Testis (tissue), 2 donors: Measurements from ENCODE around the gene SHLD1.

ENCODE experiments used
- POLR2A ChIP-seq: fragments of 450-650 bp; IDR thresholded peaks from one replicate; pipeline ENCODE4 v1.6.1; 2017; ENCODE audit warnings: antibody characterized with exemption, mild to moderate bottlenecking, moderate library complexity
- TF ChIP-seq, protein P1 (sequence below), 3 experiments: fragments of 450-650 bp in 2 of 3; fragments of 200-600 bp in 1 of 3; sonication (generic) in 1 of 3; IDR thresholded peaks; one replicate each; pipeline ENCODE4 v1.5.1; 2016 to 2019; ENCODE audit warnings: antibody characterized with exemption in 3 of 3, mild to moderate bottlenecking in 2 of 3, moderate library complexity in 1 of 3

DNA sequence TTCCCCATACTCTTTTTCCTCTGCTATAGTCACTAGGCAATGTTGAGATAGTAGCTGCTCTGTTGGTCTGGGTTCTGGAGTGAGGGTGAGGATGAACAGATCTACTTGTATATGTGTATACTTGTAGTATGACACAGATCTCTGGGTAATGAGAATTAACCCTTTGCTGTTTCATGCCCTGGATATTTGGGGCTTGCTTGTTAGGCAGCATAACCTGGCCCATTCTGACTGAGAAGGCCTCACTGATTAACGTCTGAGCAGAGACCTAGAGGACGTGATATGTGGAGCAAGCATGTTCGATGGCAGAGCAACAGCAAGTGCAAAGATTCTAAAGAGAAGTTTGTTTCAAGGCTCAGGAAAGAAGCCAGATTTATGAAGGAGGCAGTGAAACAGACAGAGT lies 105.7 kb downstream of the SHLD1 start:
- TF ChIP-seq, protein P1, sequence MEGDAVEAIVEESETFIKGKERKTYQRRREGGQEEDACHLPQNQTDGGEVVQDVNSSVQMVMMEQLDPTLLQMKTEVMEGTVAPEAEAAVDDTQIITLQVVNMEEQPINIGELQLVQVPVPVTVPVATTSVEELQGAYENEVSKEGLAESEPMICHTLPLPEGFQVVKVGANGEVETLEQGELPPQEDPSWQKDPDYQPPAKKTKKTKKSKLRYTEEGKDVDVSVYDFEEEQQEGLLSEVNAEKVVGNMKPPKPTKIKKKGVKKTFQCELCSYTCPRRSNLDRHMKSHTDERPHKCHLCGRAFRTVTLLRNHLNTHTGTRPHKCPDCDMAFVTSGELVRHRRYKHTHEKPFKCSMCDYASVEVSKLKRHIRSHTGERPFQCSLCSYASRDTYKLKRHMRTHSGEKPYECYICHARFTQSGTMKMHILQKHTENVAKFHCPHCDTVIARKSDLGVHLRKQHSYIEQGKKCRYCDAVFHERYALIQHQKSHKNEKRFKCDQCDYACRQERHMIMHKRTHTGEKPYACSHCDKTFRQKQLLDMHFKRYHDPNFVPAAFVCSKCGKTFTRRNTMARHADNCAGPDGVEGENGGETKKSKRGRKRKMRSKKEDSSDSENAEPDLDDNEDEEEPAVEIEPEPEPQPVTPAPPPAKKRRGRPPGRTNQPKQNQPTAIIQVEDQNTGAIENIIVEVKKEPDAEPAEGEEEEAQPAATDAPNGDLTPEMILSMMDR (IDR thresholded peaks at IDR 0.05): no peak
- no peak for TF ChIP-seq POLR2A
